ENCODE data around the gene GPATCH8.
"Not testable (repeated sequence)": the region's sequence is repeated elsewhere in the genome, so short reads cannot be mapped to it uniquely, and the experiment has no call there.

The GPATCH8 gene

DNA sequence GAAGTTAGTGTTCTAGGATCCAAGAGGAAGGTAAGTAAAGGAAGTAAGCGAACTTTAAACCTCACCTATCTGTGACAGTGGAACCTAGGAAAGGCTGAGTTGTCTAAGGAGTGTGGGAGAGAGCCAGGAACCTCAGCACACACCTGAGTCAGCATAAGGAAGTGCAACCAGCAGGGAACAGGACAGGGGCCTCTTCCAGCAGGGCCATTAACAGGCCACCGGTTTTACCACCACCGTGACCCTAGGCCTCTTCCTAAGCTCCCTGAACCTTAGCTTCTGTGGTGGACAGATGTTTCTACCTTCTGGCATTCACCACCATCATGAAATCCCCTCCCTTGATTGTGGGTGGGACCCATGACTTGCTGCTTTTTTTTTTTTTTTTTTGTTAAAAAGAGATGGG lies 26.7 kb upstream of the GPATCH8 start:
- DNase-seq, result no peak

- DNase-seq, result no peak
These were observed 24.7 kb upstream of the GPATCH8 start for GRCh38 chr17:44527954-44528353.

GRCh38 chr17:44527102-44527501 lies 23.9 kb upstream of the GPATCH8 start:
- DNase-seq, result no peak

DNA sequence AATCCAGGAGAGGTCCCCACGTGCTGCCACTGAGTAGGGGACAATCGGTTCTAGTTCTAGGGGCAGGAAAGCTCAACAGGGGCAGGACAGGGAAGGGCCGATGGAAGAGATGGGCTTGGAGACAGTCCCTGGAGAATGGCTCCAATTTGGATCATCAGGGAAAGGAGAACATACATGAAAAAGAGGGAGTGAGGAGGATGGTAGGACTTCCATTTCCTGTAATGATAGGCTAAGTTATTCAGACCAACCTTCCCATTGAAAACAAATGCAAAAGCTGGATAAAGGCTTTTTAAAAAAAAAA lies 20.4 kb upstream of the GPATCH8 start:
- no peak for DNase-seq

DNA sequence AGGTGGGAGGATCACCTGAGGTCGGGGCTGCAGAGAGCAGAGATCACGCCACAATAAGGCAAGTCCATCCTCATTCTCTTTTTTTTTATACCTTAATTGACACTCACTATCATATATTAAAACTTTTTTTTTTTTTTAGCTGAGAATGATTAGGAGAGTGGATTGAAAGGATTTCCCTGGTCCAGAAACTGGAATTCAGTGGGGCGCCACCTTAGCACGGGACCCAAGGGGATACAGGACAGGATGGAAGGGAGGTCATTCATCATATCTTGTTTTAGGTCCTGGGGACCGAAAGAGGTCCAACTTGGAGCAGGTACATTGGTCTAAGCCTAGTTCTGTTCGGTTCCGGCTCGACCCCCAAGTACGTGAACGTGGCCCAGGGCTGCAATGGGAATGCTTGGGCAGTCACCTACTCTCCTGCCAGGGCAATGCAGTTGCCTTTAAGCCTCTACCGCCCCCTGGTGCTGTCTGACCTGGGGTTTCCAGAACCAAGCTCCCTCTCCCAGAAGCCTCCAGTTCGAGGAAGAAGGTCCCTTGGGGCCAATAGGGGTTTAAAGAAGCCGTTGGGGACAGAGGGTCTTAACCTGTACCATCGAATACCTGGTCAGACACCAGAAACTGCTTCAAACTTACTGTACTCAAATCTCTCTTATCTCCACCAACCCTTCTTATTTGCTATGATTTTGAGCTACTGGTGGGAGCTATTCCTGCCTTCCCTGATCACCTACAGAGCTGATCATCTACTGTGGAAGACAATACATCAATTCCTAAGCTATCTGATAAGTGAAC lies 19.9 kb upstream of the GPATCH8 start:
- DNase-seq, result no peak

- no peak for DNase-seq
These were observed 14.8 kb upstream of the GPATCH8 start for GRCh38 chr17:44518032-44518431.

DNA sequence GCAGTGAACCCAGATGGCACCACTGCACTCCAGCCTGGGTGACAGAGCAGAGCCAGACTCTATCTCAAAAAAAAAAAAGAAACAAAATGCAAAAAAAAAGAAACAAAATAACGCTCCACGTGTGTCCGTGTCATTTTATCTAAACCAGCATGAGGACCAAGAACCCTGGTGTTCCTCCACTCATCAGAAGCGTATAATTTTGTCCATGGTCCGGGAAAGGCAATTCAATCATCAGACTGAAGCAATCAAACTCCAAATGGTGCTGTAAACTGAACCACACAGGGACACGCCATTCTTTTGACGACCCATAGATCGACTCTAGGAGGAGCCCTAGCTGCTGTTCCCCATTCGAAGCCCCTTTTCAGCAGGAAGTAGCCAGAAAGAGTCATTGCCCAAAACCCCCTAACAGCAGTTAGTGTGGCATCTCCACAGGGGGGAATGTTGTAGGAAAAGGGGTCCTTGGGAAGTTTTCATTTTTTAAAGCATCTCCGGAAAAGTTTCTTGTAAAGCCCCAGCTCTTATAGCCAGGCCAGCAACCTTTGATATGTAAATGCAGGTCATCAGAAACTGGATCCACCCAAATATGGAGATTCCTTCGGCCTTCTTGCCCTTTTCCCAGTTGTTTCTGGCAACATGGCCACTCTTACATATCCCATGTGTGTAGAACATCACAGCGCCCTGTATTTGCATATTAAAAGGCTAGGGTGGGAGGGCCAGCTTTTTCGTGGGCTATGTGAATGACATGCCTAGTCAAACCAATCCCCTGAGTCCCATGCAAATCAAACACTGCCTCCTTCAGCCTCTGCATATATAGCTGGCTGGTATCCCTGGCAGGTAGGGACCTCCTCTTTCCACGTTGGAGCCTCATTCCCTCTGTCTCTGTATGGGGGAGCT lies 8.3 kb upstream of the GPATCH8 start:
- DNase-seq, result not testable (repeated sequence)

GRCh38 chr17:44506939-44507604 lies 3.9 kb upstream of the GPATCH8 start:
- not testable (repeated sequence) for DNase-seq

DNA sequence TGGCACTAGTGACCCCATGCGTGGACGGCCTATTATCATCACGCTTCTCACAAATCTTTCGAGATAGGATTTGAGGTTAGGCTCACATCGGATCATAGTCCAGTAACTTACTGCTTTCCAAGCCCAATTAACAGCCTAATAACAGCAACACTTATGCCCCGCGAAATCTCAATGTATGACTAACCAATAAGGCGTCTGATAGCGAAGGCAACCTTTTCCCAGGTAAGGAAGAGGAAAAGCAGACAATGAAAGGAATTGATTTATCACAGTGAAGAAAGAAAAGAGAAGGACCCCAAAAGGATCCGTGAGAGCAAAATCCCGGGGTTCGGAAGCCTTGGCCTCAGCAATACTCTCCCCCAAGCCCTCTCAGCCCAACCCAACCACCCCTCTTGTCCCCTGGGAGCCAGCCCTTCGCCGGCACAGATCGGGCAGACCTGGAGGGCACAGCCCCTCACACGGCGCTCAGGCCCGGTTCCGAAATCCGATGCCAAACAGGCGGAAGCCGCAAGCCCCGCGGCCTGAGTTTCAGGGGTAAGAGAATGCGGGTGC lies 534 bp downstream of the GPATCH8 start:
- no peak for DNase-seq

- DNase-seq, result peak; percentile 29
These were observed 1.3 kb downstream of the GPATCH8 start for GRCh38 chr17:44501866-44502375.

DNA sequence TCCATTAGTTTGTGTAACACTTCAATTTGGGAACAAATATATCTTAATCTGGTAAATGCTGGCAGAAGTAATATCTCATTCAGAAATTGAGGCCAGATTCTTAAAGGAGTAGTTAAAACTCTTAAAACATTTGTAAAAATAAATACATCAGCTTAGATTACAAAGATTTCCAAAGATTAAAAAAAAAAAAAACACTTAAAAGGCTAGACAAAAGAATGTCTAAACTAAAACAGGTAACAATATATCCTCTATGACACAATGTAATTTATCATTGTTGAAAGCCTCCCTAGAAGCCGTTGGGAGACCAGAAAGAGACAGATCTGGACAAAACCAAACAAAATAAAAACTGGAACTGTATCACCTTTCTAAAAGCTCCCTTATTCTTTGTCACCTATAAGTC lies 3.5 kb downstream of the GPATCH8 start:
- no peak for DNase-seq

DNA sequence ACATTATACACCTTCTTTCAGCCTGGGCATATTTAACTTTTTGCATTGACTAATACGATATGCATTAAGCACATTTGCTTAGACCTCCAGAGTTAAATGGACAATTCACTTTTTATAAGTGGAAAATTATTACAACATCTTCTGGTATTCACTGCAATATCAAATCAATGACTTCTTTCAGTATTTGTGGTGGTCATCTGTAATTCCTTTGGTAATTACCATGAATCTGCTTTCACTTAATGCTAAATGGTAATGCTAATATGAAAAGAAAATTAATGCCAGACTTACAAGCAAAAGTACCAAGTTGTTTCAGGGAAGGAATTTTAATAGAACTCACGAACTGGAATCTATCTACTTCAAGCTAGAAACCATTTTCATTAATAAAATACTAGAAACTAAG lies 6.4 kb downstream of the GPATCH8 start:
- no peak for DNase-seq

GRCh38 chr17:44493339-44493738 lies 9.9 kb downstream of the GPATCH8 start:
- no peak for DNase-seq

- DNase-seq, result no peak
These were observed 10.4 kb downstream of the GPATCH8 start for GRCh38 chr17:44492706-44493272.

DNA sequence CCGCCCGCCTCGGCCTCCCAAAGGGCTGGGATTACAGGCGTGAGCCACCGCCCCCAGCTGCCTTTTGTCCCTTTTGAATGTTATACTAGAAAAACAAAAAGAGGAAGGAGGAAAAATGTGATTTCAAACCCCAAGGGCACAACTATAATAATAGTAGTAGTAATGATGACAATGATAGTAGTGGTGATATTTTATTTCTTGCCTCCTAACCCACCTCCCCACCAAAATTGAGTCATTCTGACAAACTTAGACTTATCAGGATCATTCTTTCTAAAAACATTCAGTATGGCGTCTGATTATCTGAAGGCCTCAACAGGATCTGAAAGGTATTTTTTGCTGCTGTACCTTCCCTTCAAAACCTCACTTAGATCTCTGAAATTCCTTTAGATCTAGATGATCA lies 13.6 kb downstream of the GPATCH8 start:
- DNase-seq, result no peak

DNA sequence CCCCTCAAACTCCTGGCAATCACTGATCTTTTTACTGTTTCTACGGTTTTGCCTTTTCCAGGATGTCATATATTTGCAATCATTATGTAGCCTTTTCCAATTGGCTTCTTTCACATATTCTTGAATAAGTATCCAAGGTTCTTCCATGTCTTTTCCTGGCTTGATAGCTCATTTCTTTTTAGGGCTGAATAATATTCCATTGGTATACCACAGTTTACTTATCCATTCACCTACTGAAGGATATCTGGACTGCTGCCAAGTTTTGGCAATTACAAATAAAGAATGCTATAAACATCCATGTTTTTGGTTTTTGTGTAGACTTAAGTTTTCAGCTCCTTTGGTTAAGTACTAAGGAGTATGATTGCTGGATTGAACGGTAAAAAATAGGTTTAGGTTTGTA lies 16.0 kb downstream of the GPATCH8 start:
- no peak for DNase-seq

DNA sequence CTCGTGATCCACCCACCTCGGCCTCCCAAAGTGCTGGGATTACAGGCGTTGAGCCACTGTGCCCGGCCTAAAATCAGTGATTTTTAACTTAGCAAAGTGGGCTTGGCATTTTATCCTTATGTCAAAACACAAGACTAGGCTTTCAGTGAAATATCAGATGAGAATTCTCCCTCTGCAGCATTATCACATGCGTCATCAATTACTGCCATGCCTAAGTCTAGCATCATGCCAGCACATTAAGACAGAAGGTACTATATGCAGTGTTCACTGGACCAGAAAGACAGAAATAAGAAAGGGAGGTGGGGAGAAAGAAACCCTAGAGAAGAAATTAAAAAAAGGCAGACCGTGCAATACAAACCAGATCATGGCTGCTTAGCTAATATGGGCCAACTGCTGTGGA lies 29.8 kb downstream of the GPATCH8 start:
- DNase-seq, result no peak

DNA sequence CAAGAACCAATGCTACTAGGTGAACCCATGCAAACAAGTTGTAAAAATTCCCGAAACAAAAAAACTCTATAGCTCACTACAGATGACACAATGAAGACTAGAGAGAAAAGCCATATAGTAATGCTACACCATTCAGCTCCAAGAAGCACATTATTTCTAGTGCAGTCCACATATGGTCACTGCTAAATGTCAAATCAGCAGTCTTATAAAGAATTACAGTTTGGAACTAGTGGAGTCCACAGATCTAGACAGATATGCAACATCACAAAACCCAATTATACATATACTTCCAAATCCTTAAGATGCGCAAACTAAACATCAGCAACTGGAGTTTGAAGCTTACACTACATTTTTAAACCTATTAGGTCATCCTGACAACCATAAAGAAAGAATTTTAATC lies 33.5 kb downstream of the GPATCH8 start:
- DNase-seq, result no peak

DNA sequence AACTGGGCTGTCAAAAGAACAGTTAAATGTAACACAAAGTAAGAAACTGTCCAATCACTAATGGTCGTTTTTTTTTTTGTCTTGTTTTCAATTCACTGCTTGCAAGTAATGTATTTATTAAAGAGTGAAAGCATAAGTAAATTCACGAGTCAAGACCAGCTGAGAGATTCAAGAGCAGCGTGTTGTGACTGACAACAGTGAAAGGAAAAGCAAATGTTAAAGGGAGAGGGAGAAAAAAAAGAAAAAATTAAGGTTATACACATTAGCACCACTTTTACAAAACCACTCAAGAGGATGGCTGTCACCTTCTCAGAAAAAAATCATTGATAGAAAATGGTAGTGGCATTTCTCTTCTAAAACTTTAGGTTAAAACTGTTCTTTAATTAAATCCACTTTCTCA lies 36.1 kb downstream of the GPATCH8 start:
- DNase-seq, result no peak

DNA sequence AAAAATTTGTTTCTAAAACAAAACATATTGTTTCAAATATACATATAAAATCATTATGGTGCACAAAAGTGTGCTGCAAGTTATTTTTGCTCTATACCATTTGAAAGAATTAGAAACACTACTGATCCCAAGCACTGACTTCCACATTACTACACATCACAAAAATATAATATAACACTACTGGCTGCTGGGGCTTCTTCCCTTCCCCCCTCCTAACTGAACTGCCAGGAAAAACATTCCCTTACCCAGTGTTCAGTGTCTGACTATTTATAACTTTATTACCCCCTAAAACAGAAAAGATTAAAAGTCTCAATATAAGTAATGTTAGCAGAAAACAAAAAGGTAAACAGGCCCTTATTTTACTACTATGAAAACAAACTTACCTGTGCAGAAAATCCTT lies 36.9 kb downstream of the GPATCH8 start:
- no peak for DNase-seq

- no peak for DNase-seq
These were observed 37.3 kb downstream of the GPATCH8 start for GRCh38 chr17:44465897-44466296.

DNA sequence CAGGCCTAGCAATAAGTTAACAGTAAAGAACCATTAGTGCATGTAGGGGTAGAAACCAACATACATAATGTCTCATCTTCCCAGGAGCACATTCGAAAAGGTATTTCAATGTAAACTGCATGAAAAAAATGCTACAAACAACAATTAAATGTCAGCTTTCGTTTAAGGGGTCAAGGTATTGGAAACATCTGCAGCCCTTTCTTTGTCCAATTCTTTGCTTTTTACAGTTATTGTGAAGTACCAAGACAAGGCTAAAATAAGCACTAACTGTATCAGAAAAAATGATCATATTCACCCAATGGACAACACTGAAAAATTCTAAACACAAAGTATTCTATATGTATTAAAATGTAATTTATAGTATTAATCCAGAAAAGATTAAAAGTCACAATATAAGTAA lies 37.9 kb downstream of the GPATCH8 start:
- no peak for DNase-seq

Data from right kidney (tissue), 1 donor.